HUDEP-2 (cell line): ENCODE data around the gene DNAH7.

Source experiments
- DNase-seq, 76 experiments: peaks; one replicate each; lab custom pipeline; 2025; ENCODE audit not compliant: unreplicated experiment in 76 of 76; lab: John Stamatoyannopoulos, UW

DNAH7 gene

GRCh38 chr2:196068271-196069209 lies at the start of gene DNAH7:
Gene DNAH7 (minus strand): TSS chr2:196068837. CDS start chr2:196068711, 126 bp downstream.
- peak in 73 of 76 experiments; percentile 3 to 69 (median 44) for DNase-seq

- DNase-seq: no peak
These were observed 48.6 kb upstream of the DNAH7 start for GRCh38 chr2:196117214-196117705.

GRCh38 chr2:196113061-196113974 lies 44.7 kb upstream of the DNAH7 start:
- DNase-seq: no peak

- no peak for DNase-seq
These were observed 43.9 kb upstream of the DNAH7 start for GRCh38 chr2:196112418-196113034.

GRCh38 chr2:196108604-196109003 lies 40.0 kb upstream of the DNAH7 start:
- DNase-seq: no peak

- no peak for DNase-seq
These were observed 37.3 kb upstream of the DNAH7 start for GRCh38 chr2:196105951-196106350.

- no peak for DNase-seq
These were observed 35.4 kb upstream of the DNAH7 start for GRCh38 chr2:196104066-196104465.

GRCh38 chr2:196103626-196104025 lies 35.0 kb upstream of the DNAH7 start:
- no peak for DNase-seq

GRCh38 chr2:196101325-196101991 lies 32.8 kb upstream of the DNAH7 start:
- DNase-seq: peak in 70 of 76 experiments; percentile 6 to 84 (median 48)

GRCh38 chr2:196099916-196100315 lies 31.3 kb upstream of the DNAH7 start:
- no peak for DNase-seq

GRCh38 chr2:196097864-196098660 lies 29.4 kb upstream of the DNAH7 start:
- DNase-seq: no peak

GRCh38 chr2:196096982-196097745 lies 28.5 kb upstream of the DNAH7 start:
- DNase-seq: no peak

GRCh38 chr2:196096264-196096663 lies 27.6 kb upstream of the DNAH7 start:
- DNase-seq: no peak

- DNase-seq: peak in 1 of 76 experiments; percentile 15
These were observed 20.8 kb upstream of the DNAH7 start for GRCh38 chr2:196089448-196089847.

GRCh38 chr2:196088203-196088602 lies 19.6 kb upstream of the DNAH7 start:
- DNase-seq: no peak

- DNase-seq: no peak
These were observed 18.1 kb upstream of the DNAH7 start for GRCh38 chr2:196086517-196087368.

- no peak for DNase-seq
These were observed 15.0 kb upstream of the DNAH7 start for GRCh38 chr2:196083601-196084000.

- no peak for DNase-seq
These were observed 11.9 kb upstream of the DNAH7 start for GRCh38 chr2:196080526-196080925.
